ENCODE measurements around the gene KRT34. TPM values are rescaled to one million over a fixed set of nuclear protein-coding genes. Genes with fewer than 3 reads are reported as not detected.

Gene KRT34
- total RNA-seq, 5 donors from 2014 or later (not counting 1 experiment from before 2014, with no cell fraction given) = not detected

GRCh38 chr17:41393294-41393693 lies 11.2 kb upstream of the KRT34 start:
- H3K27ac Mint-ChIP-seq = no peak overlapping the region
- ChIA-PET POLR2A (no interaction called here), CTCF (no interaction called here)
- Histone ChIP-seq H3K4me3 (ENCODE audit: control insufficient read depth in 1 of 2, extremely low read depth in 1 of 2, low read length in 1 of 2) (no peak overlapping the region), H3K4me1 (ENCODE audit: control insufficient read depth in 1 of 2, extremely low read depth in 1 of 2, insufficient read depth in 2 of 2, low read length in 2 of 2) (no peaks in the 10 kb centered on the region), H3K36me3 (ENCODE audit: control insufficient read depth in 2 of 2, extremely low read depth in 1 of 2, insufficient read depth in 1 of 2, low read length in 1 of 2) (no peaks in the 10 kb centered on the region), H3K27me3 (replicated peaks in 1 of 2; ENCODE audit: control insufficient read depth in 2 of 2, extremely low read depth in 1 of 2, insufficient read depth in 2 of 2, low read length in 1 of 2) (no peaks in the 10 kb centered on the region), H3K27ac (ENCODE audit: low read length) (no peak overlapping the region), H3K9me3 (no peaks in the 10 kb centered on the region)
- 71% methylated on average over 3 of the region's 5 CpGs for WGBS (ENCODE audit: insufficient coverage)
- H3K4me3 Mint-ChIP-seq = no peak overlapping the region
- peaks cover 5 to 11% of the 10 kb centered on the region in 2 donors for H3K27me3 Mint-ChIP-seq
- H3K4me1 Mint-ChIP-seq = peaks cover 0 to 3% (median 1%) of the 10 kb centered on the region in 3 donors
- H3K36me3 Mint-ChIP-seq = no peaks in the 10 kb centered on the region
- ATAC-seq (replicated peaks in 1 of 4) (no peak), DNase-seq (no peak)
- H3K9me3 Mint-ChIP-seq = no peaks in the 10 kb centered on the region

- no peaks in the 10 kb centered on the region for H3K36me3 ChIP-seq (ENCODE audit: control insufficient read depth in 2 of 2, extremely low read depth in 1 of 2, insufficient read depth in 1 of 2, low read length in 1 of 2)
- H3K9me3 Mint-ChIP-seq = peaks cover 0 to 5% (median 2%) of the 10 kb centered on the region in 3 donors
Measured at GRCh38 chr17:41392278-41392677, 10.2 kb upstream of the KRT34 start.

GRCh38 chr17:41391535-41391934 lies 9.4 kb upstream of the KRT34 start:
- Mint-ChIP-seq H3K9me3 (peaks cover 2 to 9% (median 5%) of the 10 kb centered on the region in 3 donors), H3K4me1 (peaks cover 0 to 3% (median 1%) of the 10 kb centered on the region in 3 donors), H3K36me3 (peaks cover 3% of the 10 kb centered on the region), H3K4me3 (no peak overlapping the region), H3K27me3 (peaks cover 5 to 9% of the 10 kb centered on the region in 2 donors), H3K27ac (no peak overlapping the region)
- DNase-seq (no peak), ATAC-seq (replicated peaks in 1 of 4) (no peak)
- ChIA-PET POLR2A (no interaction called here), CTCF (no interaction called here)
- Histone ChIP-seq H3K9me3 (no peaks in the 10 kb centered on the region), H3K4me3 (ENCODE audit: control insufficient read depth in 1 of 2, extremely low read depth in 1 of 2, low read length in 1 of 2) (no peak overlapping the region), H3K36me3 (ENCODE audit: control insufficient read depth in 2 of 2, extremely low read depth in 1 of 2, insufficient read depth in 1 of 2, low read length in 1 of 2) (no peaks in the 10 kb centered on the region), H3K4me1 (ENCODE audit: control insufficient read depth in 1 of 2, extremely low read depth in 1 of 2, insufficient read depth in 2 of 2, low read length in 2 of 2) (no peaks in the 10 kb centered on the region), H3K27ac (ENCODE audit: low read length) (no peak overlapping the region), H3K27me3 (replicated peaks in 1 of 2; ENCODE audit: control insufficient read depth in 2 of 2, extremely low read depth in 1 of 2, insufficient read depth in 2 of 2, low read length in 1 of 2) (no peaks in the 10 kb centered on the region)
- WGBS (ENCODE audit: insufficient coverage) = no CpG with 5 or more reads among the region's 2 CpGs

More at GRCh38 chr17:41392278-41392677, 10.2 kb upstream of the KRT34 start:
- CTCF ChIA-PET = no interaction called here
- no peaks in the 10 kb centered on the region for H3K36me3 Mint-ChIP-seq
- H3K4me1 ChIP-seq (ENCODE audit: control insufficient read depth in 1 of 2, extremely low read depth in 1 of 2, insufficient read depth in 2 of 2, low read length in 2 of 2) = no peaks in the 10 kb centered on the region
- no CpG with 5 or more reads among the region's 1 CpG for WGBS (ENCODE audit: insufficient coverage)
- H3K4me1 Mint-ChIP-seq = peaks cover 0 to 3% (median 1%) of the 10 kb centered on the region in 3 donors
- ATAC-seq (replicated peaks in 1 of 4) (no peak), DNase-seq (no peak)
- no peak overlapping the region for H3K27ac ChIP-seq (ENCODE audit: low read length)
- no peaks in the 10 kb centered on the region for H3K27me3 ChIP-seq (replicated peaks in 1 of 2; ENCODE audit: control insufficient read depth in 2 of 2, extremely low read depth in 1 of 2, insufficient read depth in 2 of 2, low read length in 1 of 2)
- no peaks in the 10 kb centered on the region for H3K9me3 ChIP-seq
- H3K4me3 ChIP-seq (ENCODE audit: control insufficient read depth in 1 of 2, extremely low read depth in 1 of 2, low read length in 1 of 2) = no peak overlapping the region
- POLR2A ChIA-PET = no interaction called here
- peaks cover 5 to 9% of the 10 kb centered on the region in 2 donors for H3K27me3 Mint-ChIP-seq
- H3K4me3 Mint-ChIP-seq = no peak overlapping the region
- H3K27ac Mint-ChIP-seq = no peak overlapping the region

GRCh38 chr17:41390411-41390938 lies 8.4 kb upstream of the KRT34 start:
- ATAC-seq (replicated peaks in 1 of 4) (no peak), DNase-seq (no peak)
- Histone ChIP-seq H3K27me3 (replicated peaks in 1 of 2; ENCODE audit: control insufficient read depth in 2 of 2, extremely low read depth in 1 of 2, insufficient read depth in 2 of 2, low read length in 1 of 2) (no peaks in the 10 kb centered on the region), H3K4me1 (ENCODE audit: control insufficient read depth in 1 of 2, extremely low read depth in 1 of 2, insufficient read depth in 2 of 2, low read length in 2 of 2) (no peaks in the 10 kb centered on the region), H3K4me3 (ENCODE audit: control insufficient read depth in 1 of 2, extremely low read depth in 1 of 2, low read length in 1 of 2) (no peak overlapping the region), H3K27ac (ENCODE audit: low read length) (no peak overlapping the region), H3K36me3 (ENCODE audit: control insufficient read depth in 2 of 2, extremely low read depth in 1 of 2, insufficient read depth in 1 of 2, low read length in 1 of 2) (no peaks in the 10 kb centered on the region), H3K9me3 (no peaks in the 10 kb centered on the region)
- WGBS (ENCODE audit: insufficient coverage) = 90% methylated on average over 2 of the region's 7 CpGs
- POLR2A ChIA-PET = no interaction called here
- CTCF ChIA-PET = no interaction called here
- peaks cover 4 to 14% (median 8%) of the 10 kb centered on the region in 3 donors for H3K9me3 Mint-ChIP-seq
- H3K36me3 Mint-ChIP-seq = peaks cover 4% of the 10 kb centered on the region
- H3K27ac Mint-ChIP-seq = no peak overlapping the region
- peaks cover 5 to 9% of the 10 kb centered on the region in 2 donors for H3K27me3 Mint-ChIP-seq
- no peaks in the 10 kb centered on the region for H3K4me1 Mint-ChIP-seq
- no peak overlapping the region for H3K4me3 Mint-ChIP-seq

- Mint-ChIP-seq H3K27ac (no peak overlapping the region), H3K27me3 (peaks cover 5 to 9% of the 10 kb centered on the region in 2 donors), H3K36me3 (peaks cover 4% of the 10 kb centered on the region), H3K4me3 (no peak overlapping the region), H3K4me1 (no peaks in the 10 kb centered on the region), H3K9me3 (peaks cover 4 to 17% (median 8%) of the 10 kb centered on the region in 3 donors)
- ATAC-seq (replicated peaks in 1 of 4) (no peak), DNase-seq (no peak)
- POLR2A ChIA-PET = interaction anchor here in 1 of 2 donors (0.7 kb wide), 1 partner anchor 1258 kb away, joined by 4 read pairs; no protein-coding TSS in a partner anchor
- no peaks in the 10 kb centered on the region for H3K27me3 ChIP-seq (replicated peaks in 1 of 2; ENCODE audit: control insufficient read depth in 2 of 2, extremely low read depth in 1 of 2, insufficient read depth in 2 of 2, low read length in 1 of 2)
- H3K36me3 ChIP-seq (ENCODE audit: control insufficient read depth in 2 of 2, extremely low read depth in 1 of 2, insufficient read depth in 1 of 2, low read length in 1 of 2) = no peaks in the 10 kb centered on the region
- no peaks in the 10 kb centered on the region for H3K4me1 ChIP-seq (ENCODE audit: control insufficient read depth in 1 of 2, extremely low read depth in 1 of 2, insufficient read depth in 2 of 2, low read length in 2 of 2)
- CTCF ChIA-PET = interaction anchor here in 1 of 2 donors (0.6 kb wide), 1 partner anchor 260 kb away, joined by 4 read pairs; no protein-coding TSS in a partner anchor
- no peaks in the 10 kb centered on the region for H3K9me3 ChIP-seq
- no peak overlapping the region for H3K4me3 ChIP-seq (ENCODE audit: control insufficient read depth in 1 of 2, extremely low read depth in 1 of 2, low read length in 1 of 2)
- H3K27ac ChIP-seq (ENCODE audit: low read length) = no peak overlapping the region
- WGBS (ENCODE audit: insufficient coverage) = no CpG with 5 or more reads among the region's 4 CpGs
Measured at GRCh38 chr17:41387670-41388069, 5.6 kb upstream of the KRT34 start.

GRCh38 chr17:41386227-41386626 lies 4.1 kb upstream of the KRT34 start:
- no peaks in the 10 kb centered on the region for H3K4me1 ChIP-seq (ENCODE audit: control insufficient read depth in 1 of 2, extremely low read depth in 1 of 2, insufficient read depth in 2 of 2, low read length in 2 of 2)
- H3K4me3 Mint-ChIP-seq = no peak overlapping the region
- ATAC-seq (replicated peaks in 1 of 4) = no peak
- H3K9me3 ChIP-seq = no peaks in the 10 kb centered on the region
- H3K27ac ChIP-seq (ENCODE audit: low read length) = no peak overlapping the region
- POLR2A ChIA-PET = no interaction called here
- no CpG with 5 or more reads among the region's 1 CpG for WGBS (ENCODE audit: insufficient coverage)
- no peaks in the 10 kb centered on the region for H3K36me3 ChIP-seq (ENCODE audit: control insufficient read depth in 2 of 2, extremely low read depth in 1 of 2, insufficient read depth in 1 of 2, low read length in 1 of 2)
- H3K4me3 ChIP-seq (ENCODE audit: control insufficient read depth in 1 of 2, extremely low read depth in 1 of 2, low read length in 1 of 2) = no peak overlapping the region
- CTCF ChIA-PET = no interaction called here
- peaks cover 4% of the 10 kb centered on the region for H3K36me3 Mint-ChIP-seq
- peaks cover 4 to 17% (median 8%) of the 10 kb centered on the region in 3 donors for H3K9me3 Mint-ChIP-seq
- no peak for DNase-seq
- peaks cover 0 to 5% of the 10 kb centered on the region in 2 donors for H3K27me3 Mint-ChIP-seq
- H3K27me3 ChIP-seq (replicated peaks in 1 of 2; ENCODE audit: control insufficient read depth in 2 of 2, extremely low read depth in 1 of 2, insufficient read depth in 2 of 2, low read length in 1 of 2) = no peaks in the 10 kb centered on the region
- H3K4me1 Mint-ChIP-seq = no peaks in the 10 kb centered on the region
- no peak overlapping the region for H3K27ac Mint-ChIP-seq

Data from T-cell (primary cell).